GM18502 (cell line): Measurements from ENCODE around the gene TFE3.
A peak's percentile ranks its signal among the peaks of the same experiment; 100 is the strongest.

Experiments
- ATAC-seq: cut with Tn5 transposase; IDR thresholded peaks from one replicate; pipeline ENCODE4 v1.9.1; 2021; ENCODE audit warnings: mild to moderate bottlenecking; ENCODE audit not compliant: unreplicated experiment, poor library complexity

The TFE3 gene, protein sequence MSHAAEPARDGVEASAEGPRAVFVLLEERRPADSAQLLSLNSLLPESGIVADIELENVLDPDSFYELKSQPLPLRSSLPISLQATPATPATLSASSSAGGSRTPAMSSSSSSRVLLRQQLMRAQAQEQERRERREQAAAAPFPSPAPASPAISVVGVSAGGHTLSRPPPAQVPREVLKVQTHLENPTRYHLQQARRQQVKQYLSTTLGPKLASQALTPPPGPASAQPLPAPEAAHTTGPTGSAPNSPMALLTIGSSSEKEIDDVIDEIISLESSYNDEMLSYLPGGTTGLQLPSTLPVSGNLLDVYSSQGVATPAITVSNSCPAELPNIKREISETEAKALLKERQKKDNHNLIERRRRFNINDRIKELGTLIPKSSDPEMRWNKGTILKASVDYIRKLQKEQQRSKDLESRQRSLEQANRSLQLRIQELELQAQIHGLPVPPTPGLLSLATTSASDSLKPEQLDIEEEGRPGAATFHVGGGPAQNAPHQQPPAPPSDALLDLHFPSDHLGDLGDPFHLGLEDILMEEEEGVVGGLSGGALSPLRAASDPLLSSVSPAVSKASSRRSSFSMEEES

GRCh38 chrX:49043220-49043986 lies at the start of gene TFE3:
Gene TFE3, minus strand, starts transcription at chrX:49043357. Its CDS starts 131 bp downstream, at chrX:49043226.
- peak; percentile 86 for ATAC-seq

- no peak for ATAC-seq
These were observed 46.4 kb upstream of the TFE3 start for GRCh38 chrX:49089553-49089952.

DNA sequence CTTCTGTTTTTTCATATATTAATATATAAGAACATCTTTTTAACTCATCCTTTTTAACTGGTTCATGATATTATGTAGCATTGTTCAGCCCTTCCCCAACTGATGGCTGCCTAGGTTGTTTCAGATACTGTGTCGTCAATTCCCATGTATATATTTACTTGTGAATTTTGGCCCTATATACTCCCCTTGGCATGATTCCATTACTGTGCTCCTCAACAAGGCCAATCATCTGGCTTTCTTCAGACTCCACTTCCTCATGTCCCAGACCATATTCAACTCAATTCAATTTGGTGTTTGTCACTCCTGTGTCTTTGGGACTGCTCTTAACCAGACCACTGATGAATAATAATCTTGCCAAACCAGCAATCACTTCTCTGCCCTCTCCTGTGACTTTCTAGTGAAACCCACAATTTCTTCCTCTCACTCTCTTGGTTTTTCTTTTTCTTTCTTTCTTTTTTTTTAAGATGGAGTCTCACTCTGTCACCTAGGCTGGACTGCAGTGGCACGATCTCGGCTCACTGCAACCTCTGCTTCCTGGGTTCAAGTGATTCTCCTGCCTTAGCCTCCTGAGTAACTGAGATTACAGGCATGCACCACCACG lies 39.2 kb upstream of the TFE3 start:
- no peak for ATAC-seq

DNA sequence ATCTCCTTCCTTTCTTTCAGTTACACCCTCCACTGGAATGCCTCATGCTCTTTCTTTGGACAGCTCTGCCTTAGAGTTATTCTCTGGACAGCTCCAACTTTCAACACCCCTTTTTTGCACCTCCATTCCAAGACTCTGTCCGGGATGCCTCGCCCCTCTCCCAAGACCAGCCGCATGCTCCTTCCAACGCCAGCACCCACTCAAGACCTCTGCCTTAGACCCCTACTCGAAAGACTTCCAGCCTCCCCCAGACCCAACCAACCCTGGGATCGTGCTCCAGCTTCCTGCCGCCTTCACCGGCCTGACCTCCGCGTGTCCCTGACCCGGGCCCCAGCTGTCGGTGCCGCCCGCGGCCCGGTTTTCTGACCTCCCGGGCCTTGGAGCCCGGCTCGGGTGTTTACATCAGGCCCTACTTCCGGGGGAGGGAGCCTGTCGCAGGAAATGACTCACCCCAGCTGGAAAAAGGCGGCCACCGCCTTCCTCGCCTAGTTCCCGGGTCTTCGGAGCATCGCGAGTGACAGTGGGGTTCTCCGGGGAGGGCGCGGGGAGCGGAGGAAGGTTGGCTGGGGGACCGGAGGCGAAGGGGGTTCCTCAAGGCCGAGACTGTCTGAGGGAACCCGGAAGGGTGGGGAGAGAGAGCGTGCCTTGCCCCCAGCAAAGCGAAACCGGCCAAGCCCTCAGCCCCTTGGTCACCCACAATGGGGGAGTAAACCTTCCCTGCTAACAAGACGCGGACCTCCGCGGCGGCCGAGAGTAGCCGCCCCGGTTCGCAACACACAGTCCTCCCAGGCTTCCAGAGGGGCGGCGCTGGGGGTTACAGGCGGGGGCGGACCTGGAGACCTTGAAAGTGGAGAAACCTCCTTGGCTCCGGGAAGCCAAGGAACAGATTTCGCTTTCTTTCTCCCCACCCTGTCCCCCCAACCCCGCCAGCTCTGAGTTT lies 36.6 kb upstream of the TFE3 start, which contains the start of gene WDR45:
Gene WDR45, minus strand, starts transcription at position 399 of the 940 bp plus-strand sequence. CDS start 1,792 bp downstream, outside the sequence.
- ATAC-seq = peak; percentile 79

DNA sequence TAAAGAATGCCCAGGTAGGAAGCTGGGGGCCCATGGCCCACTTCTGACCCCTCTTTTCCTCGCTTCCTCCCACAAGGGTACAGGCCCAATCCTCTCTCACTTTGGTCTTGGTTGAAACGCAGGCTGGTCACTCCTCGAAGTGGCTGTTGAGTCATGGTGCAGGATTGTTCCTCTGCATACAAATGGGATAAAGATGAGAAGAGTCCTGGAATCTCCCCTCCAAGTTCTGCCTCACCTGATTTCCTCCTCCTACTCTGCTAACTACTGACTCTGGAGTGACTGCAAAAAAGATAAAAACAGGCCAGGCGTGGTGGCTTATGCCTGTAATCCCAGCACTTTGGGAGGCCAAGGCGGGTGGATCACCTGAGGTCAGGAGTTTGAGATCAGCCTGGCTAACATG lies 34.8 kb upstream of the TFE3 start:
- no peak for ATAC-seq

DNA sequence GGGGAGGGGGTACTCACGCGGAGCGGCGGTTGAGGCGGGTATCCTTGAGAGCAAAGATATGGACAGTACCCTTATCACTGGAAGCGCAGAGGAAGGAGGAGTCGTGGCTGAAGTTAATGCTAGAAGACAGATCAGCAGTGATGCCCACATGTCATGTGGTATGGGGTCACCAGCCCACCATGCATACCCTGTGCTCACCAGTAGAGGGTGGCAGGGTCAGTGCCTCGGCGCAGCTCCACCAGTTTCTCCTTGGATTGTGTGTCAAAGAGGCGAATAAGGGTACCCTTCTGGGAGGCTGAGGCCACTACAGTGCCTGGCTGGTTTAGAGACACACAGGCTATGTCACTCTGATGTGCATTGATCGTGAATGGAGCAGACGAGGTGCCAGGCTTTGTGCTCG lies 32.2 kb upstream of the TFE3 start:
- no peak for ATAC-seq

- peak; percentile 93 for ATAC-seq
These were observed 30.7 kb upstream of the TFE3 start, which contains the start of gene PRAF2 for GRCh38 chrX:49073601-49074575. Gene PRAF2, minus strand, starts transcription at chrX:49074002. Its CDS starts 15 bp downstream, at chrX:49073987.

DNA sequence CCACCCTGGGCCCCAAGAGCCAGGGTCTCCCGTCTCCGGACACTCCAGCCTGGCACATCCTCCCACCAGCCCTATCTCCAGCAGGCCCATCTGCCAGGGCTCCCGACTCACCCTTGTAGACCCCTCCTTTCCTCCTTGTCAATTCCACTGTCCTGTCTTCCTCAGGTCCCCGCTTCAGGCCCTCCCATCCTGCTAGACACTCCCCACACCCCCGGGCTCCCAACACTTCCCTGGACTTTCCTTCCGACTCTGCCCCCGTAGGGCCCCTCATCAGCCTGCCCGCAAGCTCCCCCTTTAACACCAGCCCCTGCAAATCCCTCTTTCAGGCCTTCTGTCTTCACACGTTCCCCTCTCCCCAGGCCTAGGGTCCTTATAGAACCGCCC lies 29.5 kb upstream of the TFE3 start:
- no peak for ATAC-seq

DNA sequence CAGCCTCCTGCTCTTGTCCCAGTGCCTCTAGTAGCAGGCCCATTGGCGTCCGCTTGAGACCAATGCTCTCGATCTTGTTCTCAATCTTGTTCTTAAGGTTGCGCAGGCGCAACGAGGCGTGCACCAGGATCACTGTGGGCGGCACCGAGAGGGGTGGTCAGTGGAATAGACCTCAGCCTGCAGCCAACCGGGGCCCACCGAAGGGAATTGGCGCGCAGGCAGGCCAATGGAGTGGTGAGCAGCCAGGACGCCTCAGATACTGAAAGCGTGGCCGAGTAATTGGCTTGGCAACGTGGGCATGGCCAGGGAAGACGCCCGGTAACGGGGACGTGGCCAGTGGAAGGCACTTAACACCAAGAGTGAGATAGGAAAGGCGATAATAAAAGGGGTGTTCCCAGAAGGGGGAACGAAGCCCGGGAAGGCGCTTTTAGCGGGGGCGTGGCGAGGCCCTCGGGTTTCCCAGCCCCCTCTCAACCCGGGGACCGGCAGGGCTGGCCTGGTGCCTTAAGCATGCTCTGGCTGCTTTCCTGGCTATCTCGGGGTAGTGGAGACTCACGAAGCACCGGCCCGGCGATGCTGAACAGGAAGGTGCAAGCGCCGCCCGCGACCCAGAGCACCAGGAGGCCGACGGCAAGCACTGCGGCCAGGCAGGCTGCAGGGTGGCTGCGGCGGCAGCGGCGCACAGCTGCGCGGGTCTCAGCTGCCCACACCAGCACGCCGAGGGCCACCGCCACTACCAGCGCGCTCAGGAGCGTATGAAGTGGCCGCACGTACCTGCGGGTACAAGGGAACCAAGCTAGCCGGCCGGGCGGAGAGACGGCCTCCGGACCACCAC lies 28.9 kb upstream of the TFE3 start:
- no peak for ATAC-seq

DNA sequence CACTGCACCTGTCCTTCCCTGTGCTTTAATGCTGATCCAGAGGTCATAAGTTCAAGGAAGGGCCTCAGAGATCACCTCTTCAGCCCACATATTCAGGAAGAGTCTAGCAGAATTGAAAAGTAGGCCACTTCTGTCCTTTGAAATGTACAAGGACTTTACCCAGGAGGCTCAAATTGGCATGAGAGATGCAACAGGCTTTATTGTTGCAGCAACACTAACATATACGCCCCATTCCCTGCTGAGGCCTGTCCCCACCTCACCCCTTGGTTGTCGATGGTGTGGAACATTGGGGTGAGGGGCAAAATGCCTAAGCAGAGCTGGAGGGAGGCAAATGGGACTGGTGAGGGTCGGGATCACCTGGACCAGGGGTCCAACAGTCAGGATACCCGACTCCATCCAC lies 27.8 kb upstream of the TFE3 start:
- no peak for ATAC-seq

- no peak for ATAC-seq
These were observed 25.9 kb upstream of the TFE3 start for GRCh38 chrX:49069038-49069437.

- ATAC-seq = no peak
These were observed 24.3 kb upstream of the TFE3 start for GRCh38 chrX:49067285-49068120.

GRCh38 chrX:49066690-49067089 lies 23.5 kb upstream of the TFE3 start:
- ATAC-seq = no peak

DNA sequence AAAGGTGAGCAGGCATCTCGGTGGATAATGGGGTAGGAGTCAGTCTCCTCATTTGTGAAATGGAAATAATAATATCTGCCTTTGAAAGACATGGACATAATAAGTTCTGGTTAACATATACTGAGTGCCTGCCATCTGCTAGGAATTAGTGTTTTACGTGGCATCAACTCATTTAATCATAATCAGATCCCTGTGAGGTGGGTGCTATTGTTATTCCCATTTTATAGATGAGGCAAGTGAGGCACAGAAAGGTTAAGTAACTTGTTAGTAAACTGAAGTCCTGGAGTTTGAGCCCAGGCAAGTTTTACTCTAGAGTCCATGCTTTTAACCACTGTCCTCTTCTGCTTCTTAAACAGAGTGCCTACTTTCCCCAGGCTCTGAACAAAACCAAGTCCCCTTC lies 23.1 kb upstream of the TFE3 start:
- no peak for ATAC-seq

GRCh38 chrX:49064735-49065134 lies 21.6 kb upstream of the TFE3 start:
- ATAC-seq = no peak

DNA sequence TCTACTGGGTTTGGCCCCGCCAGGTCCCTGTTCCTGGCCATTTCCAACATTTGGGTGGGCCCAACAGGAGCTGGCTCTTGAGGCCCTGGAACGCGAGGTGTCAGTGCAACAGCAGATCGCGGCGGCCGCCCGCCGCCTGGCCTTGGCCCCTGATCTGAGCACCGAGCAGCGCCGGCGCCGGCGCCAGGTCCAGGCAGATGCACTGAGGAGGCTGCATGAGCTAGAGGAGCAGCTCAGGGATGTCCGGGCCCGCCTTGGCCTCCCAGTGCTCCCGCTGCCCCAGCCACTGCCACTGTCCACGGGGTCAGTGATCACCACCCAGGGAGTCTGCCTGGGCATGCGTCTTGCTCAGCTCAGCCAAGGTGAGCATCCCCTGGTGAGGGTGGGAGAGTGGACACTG lies 21.1 kb upstream of the TFE3 start:
- ATAC-seq = no peak

DNA sequence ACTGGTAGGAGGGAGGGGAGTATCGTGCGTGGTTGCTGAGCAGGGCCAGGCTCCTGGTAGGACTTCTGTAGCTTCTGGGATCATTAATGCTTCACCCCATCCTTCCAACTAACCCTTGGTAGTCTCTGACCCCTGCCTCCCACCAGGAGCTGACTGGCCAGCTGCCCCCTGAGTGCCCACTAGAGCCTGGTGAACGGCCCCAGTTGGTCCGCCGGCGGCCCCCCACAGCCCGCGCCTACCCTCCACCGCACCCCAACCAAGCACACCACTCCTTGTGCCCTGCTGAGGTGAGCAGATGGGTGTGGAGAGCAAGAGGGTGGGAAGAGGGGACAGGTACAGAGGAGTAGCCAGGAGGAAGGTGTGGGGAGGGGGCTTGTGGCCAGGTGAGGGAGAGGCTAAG lies 20.6 kb upstream of the TFE3 start:
- no peak for ATAC-seq
